PC-3 (cell line): ENCODE measurements around the gene EWSR1. TPM values are rescaled to one million over a fixed set of nuclear protein-coding genes. Genes with fewer than 3 reads are reported as not detected.

Experiments used
- ATAC-seq: fragments of 200-7000 bp; cut with Tn5 transposase; 2 replicates; pipeline ENCODE4 v1.9.1; 2020; ENCODE audit warnings: mild to moderate bottlenecking, moderate library complexity
- BruUV-seq: library from RNA; stranded (reverse); fragments of 400-500 nt; replicated peaks from 2 replicates; lab custom pipeline; 2021; lab: Mats Ljungman, UMichigan
- CTCF ChIA-PET: fragments of 300-600 bp; sonication (Branson Sonifier 250); formaldehyde crosslinking; loops from one replicate; lab custom pipeline; 2022; ENCODE audit warnings: antibody characterized with exemption; lab: Charles Lee
- POLR2A ChIA-PET: fragments of 300-600 bp; sonication (Branson Sonifier 250); formaldehyde crosslinking; loops from one replicate; lab custom pipeline; 2022; ENCODE audit warnings: antibody characterized with exemption; ENCODE audit not compliant: unreplicated experiment; lab: Charles Lee
- DNase-seq: peaks from one replicate; pipeline ENCODE4 v3.0.0-alpha.2; 2015
- H2AFZ ChIP-seq: fragments of 300-600 bp; sonication (generic); 2 replicates; pipeline ENCODE4 v1.6.0; 2016; ENCODE audit warnings: antibody characterized with exemption, low read length
- H3F3A ChIP-seq: fragments of 300-600 bp; sonication (generic); one replicate; pipeline ENCODE4 v1.6.0; 2017; ENCODE audit warnings: antibody characterized with exemption, low read length, control low read depth, mild to moderate bottlenecking; ENCODE audit not compliant: unreplicated experiment
- H3K27ac ChIP-seq: fragments of 300-600 bp; sonication (generic); 2 replicates; pipeline ENCODE4 v1.5.1; 2016; ENCODE audit warnings: mild to moderate bottlenecking, low read length
- H3K27me3 ChIP-seq: fragments of 300-600 bp; sonication (generic); 2 replicates; pipeline ENCODE4 v1.6.1; 2016; ENCODE audit warnings: low read length, mixed read lengths
- H3K36me3 ChIP-seq: fragments of 300-600 bp; sonication (generic); 2 replicates; pipeline ENCODE4 v1.6.1; 2016; ENCODE audit warnings: low read depth, mixed run types, low read length, mixed read lengths
- H3K4me1 ChIP-seq: fragments of 300-600 bp; sonication (generic); 2 replicates; pipeline ENCODE4 v1.5.1; 2016; ENCODE audit warnings: low read length; ENCODE audit not compliant: insufficient read depth
- H3K4me2 ChIP-seq: fragments of 300-600 bp; sonication (generic); 2 replicates; pipeline ENCODE4 v1.6.0; 2016; ENCODE audit warnings: low read length
- H3K4me3 ChIP-seq: fragments of 300-600 bp; sonication (generic); 2 replicates; pipeline ENCODE4 v1.5.1; 2016; ENCODE audit warnings: mild to moderate bottlenecking, low read length, mixed read lengths
- H3K79me2 ChIP-seq: fragments of 300-600 bp; sonication (generic); 2 replicates; pipeline ENCODE4 v1.6.1; 2017; ENCODE audit warnings: low read length, mixed read lengths
- H3K9ac ChIP-seq: fragments of 300-600 bp; sonication (generic); 2 replicates; pipeline ENCODE4 v1.6.0; 2016; ENCODE audit warnings: mild to moderate bottlenecking, low read length
- H3K9me2 ChIP-seq: fragments of 300-600 bp; sonication (generic); replicated peaks from 2 replicates; pipeline ENCODE4 v1.6.1; 2016; ENCODE audit warnings: mixed run types, low read length, mixed read lengths
- H3K9me3 ChIP-seq: fragments of 300-600 bp; sonication (generic); 2 replicates; pipeline ENCODE4 v1.6.1; 2016; ENCODE audit warnings: low read length, mixed read lengths
- H4K20me1 ChIP-seq: fragments of 300-600 bp; sonication (generic); 2 replicates; pipeline ENCODE4 v1.6.1; 2016; ENCODE audit warnings: low read length, mixed read lengths
- EZH2 ChIP-seq: fragments of 300-600 bp; sonication (generic); IDR thresholded peaks from one replicate; pipeline ENCODE4 v1.6.1; 2017; ENCODE audit warnings: antibody characterized with exemption, mild to moderate bottlenecking, low read length; ENCODE audit not compliant: unreplicated experiment
- EZH2phosphoT487 ChIP-seq: fragments of 300-600 bp; sonication (generic); IDR thresholded peaks from 2 replicates; pipeline ENCODE4 v1.6.1; 2018; ENCODE audit warnings: mild to moderate bottlenecking, antibody characterized with exemption, low read length, borderline replicate concordance
- intact Hi-C: fragments of 100-400 bp; cut with micrococcal nuclease; formaldehyde crosslinking; loops from 2 replicates; pipeline ENCODE4 v1.9.0; 2023
- total RNA-seq: library from RNA; depleted of rRNA; stranded (reverse); fragments of >200 nt; gene quantifications from 2 replicates; pipeline ENCODE4 v1.2.3, GENCODE V29; 2014
- TF ChIP-seq, protein P1 (sequence below): fragments of 300-600 bp; sonication (generic); conservative IDR thresholded peaks from 2 replicates; pipeline ENCODE4 v1.5.1; 2017; ENCODE audit warnings: antibody characterized with exemption, low read depth, mild to moderate bottlenecking, low read length

The EWSR1 gene
- total RNA-seq, 1 experiment from 2014 or later: 288 TPM

DNA sequence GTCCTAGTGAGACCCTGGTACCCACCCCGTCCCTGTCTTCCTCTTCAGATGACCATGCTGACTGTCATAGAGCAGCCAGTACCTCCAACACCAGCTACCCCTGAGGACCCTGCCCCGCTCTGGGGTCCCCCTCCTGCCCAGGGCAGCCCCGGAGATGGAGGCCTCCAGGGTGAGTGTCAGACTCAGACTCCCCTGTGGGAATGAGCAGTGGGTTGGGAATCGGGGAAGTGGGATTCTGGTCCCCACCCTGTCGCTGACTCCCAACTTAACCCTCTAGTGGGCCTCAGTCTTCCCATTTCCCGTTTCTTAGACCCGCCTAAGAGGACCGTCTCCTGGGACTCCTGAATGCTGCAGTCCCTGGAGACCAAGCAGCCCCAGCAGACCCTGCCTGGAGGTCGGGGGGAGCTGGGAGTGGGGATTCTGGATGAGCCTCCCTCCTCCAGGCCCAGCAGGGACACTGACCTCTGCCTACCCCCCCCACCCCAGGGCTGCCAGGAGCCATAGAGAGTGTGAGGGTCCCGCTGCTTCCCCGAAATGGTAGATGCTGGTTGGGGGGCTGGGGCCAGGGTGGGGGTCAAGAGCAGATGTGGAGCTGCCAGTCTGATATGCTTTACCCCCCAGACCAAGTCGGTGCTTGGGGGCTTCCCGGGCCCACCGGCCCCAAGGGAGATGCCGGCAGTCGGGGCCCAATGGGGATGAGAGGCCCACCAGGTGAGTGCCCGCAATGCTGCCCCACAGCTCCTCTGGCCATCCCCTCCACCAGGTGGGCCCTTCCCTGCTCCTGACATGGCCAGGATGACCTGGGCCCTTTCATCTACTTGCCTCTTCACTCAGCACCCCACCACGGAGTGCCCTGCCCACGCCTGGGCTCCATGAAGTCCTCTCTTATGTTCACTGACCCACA is 36.8 kb upstream of the EWSR1 start:
- no TSS peak for BruUV-seq

DNA sequence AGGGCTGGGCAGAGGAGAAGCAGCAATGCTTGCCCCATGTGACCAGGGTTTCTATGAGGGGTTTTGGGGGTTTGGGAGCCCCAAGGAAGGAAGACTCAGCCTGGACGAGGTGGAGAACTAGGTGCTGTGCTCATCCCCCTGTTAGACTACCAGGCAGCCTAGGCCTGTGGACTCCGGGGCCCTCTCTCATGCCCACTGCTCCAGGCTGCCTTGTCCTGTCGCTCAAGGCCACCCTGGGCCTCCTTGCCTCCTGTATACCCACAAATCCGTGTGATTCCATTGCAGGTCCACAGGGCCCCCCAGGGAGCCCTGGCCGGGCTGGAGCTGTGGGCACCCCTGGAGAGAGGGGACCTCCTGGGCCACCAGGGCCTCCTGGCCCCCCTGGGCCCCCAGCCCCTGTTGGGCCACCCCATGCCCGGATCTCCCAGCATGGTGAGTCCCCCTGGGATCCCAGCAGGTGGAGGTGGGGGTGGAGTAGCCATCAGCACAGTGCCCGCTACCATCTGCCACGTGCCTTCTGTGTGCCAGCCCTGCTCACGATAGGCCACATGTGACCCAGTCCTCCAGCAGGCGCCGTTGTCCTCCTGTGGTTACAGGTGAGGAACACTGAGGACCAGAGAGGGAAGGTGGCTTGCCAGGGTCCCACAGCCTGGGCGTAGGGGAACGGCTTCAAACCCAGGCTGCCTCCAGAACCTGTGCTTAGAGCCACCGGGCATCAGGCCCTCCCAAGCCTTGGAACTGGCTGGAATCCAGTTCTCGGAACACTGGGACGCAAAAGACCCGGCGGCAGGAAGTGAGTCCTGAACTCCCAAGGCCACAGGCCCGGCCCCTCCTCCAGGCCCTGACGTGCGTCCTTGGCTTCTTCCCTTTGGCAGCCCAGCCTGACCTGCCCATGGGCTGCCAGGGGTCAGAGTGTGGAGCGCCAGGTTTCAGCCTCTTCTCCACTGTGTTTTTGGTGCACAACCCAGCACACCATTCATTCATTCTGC is 35.8 kb upstream of the EWSR1 start:
- TF ChIP-seq, protein P1, sequence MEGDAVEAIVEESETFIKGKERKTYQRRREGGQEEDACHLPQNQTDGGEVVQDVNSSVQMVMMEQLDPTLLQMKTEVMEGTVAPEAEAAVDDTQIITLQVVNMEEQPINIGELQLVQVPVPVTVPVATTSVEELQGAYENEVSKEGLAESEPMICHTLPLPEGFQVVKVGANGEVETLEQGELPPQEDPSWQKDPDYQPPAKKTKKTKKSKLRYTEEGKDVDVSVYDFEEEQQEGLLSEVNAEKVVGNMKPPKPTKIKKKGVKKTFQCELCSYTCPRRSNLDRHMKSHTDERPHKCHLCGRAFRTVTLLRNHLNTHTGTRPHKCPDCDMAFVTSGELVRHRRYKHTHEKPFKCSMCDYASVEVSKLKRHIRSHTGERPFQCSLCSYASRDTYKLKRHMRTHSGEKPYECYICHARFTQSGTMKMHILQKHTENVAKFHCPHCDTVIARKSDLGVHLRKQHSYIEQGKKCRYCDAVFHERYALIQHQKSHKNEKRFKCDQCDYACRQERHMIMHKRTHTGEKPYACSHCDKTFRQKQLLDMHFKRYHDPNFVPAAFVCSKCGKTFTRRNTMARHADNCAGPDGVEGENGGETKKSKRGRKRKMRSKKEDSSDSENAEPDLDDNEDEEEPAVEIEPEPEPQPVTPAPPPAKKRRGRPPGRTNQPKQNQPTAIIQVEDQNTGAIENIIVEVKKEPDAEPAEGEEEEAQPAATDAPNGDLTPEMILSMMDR: no peak
- TF ChIP-seq EZH2: no peak
- no peak for TF ChIP-seq EZH2phosphoT487
- Histone ChIP-seq H2AFZ (no peak overlapping the region), H4K20me1 (no peaks in the 10 kb centered on the region), H3K4me1 (no peaks in the 10 kb centered on the region), H3K9me3 (no peaks in the 10 kb centered on the region), H3K4me3 (no peak overlapping the region), H3F3A (no peaks in the 10 kb centered on the region), H3K4me2 (no peak overlapping the region), H3K9me2 (no peaks in the 10 kb centered on the region), H3K9ac (no peak overlapping the region), H3K79me2 (no peaks in the 10 kb centered on the region), H3K27ac (no peak overlapping the region), H3K27me3 (no peaks in the 10 kb centered on the region), H3K36me3 (no peaks in the 10 kb centered on the region)
- ChIA-PET CTCF (no interaction called here), POLR2A (no interaction called here)
- intact Hi-C loops: no loop called here
- ATAC-seq: no peak
- no peak for DNase-seq
- no TSS peak for BruUV-seq

More for the DNA sequence above, 36.8 kb upstream of the EWSR1 start:
- H3K36me3 ChIP-seq: no peaks in the 10 kb centered on the region
- H3K79me2 ChIP-seq: no peaks in the 10 kb centered on the region
- H3K27ac ChIP-seq: no peak overlapping the region
- no peaks in the 10 kb centered on the region for H3K9me3 ChIP-seq
- no peak overlapping the region for H3K4me3 ChIP-seq
- intact Hi-C loops: no loop called here
- DNase-seq (no peak), ATAC-seq (no peak)
- H3K9me2 ChIP-seq: no peaks in the 10 kb centered on the region
- H2AFZ ChIP-seq: no peak overlapping the region
- ChIA-PET POLR2A (no interaction called here), CTCF (no interaction called here)
- no peaks in the 10 kb centered on the region for H3F3A ChIP-seq
- H3K27me3 ChIP-seq: no peaks in the 10 kb centered on the region
- H4K20me1 ChIP-seq: no peaks in the 10 kb centered on the region
- TF ChIP-seq EZH2phosphoT487 (no peak), EZH2 (no peak)
- TF ChIP-seq, protein P1: no peak
- H3K9ac ChIP-seq: no peak overlapping the region
- H3K4me1 ChIP-seq: no peaks in the 10 kb centered on the region
- no peak overlapping the region for H3K4me2 ChIP-seq
